Ectodermal cell (in vitro differentiated cells): Measurements from ENCODE around the gene KRT72.

Experiments used
- H3K27ac ChIP-seq: 2 replicates; pipeline ENCODE4 v1.7.0; 2013; ENCODE audit warnings: mild to moderate bottlenecking, low read depth, low read length; ENCODE audit not compliant: insufficient read depth, poor library complexity, severe bottlenecking
- H3K27me3 ChIP-seq: 2 replicates; pipeline ENCODE4 v1.7.0; 2013; ENCODE audit warnings: mild to moderate bottlenecking, low read length; ENCODE audit not compliant: insufficient read depth, control insufficient read depth, poor library complexity, severe bottlenecking
- H3K36me3 ChIP-seq: one replicate; pipeline ENCODE4 v1.7.0; 2013; ENCODE audit warnings: low read length; ENCODE audit not compliant: control insufficient read depth, insufficient read depth
- H3K4me1 ChIP-seq: one replicate; pipeline ENCODE4 v1.7.0; 2013; ENCODE audit warnings: low read length; ENCODE audit not compliant: control insufficient read depth, insufficient read depth
- H3K4me3 ChIP-seq: 2 replicates; pipeline ENCODE4 v1.7.0; 2013; ENCODE audit warnings: low read depth, low read length, control low read depth; ENCODE audit not compliant: insufficient read depth
- H3K9me3 ChIP-seq: 2 replicates; pipeline ENCODE4 v1.7.0; 2013; ENCODE audit warnings: mild to moderate bottlenecking, low read length, moderate library complexity; ENCODE audit not compliant: control insufficient read depth
- WGBS, 2 experiments: methylation state at CpG; one replicate each; pipeline ENCODE4 v1.1.7; 2013; ENCODE audit warnings: missing lambda C conversion rate in 2 of 2; 5-methylcytosine and 5-hydroxymethylcytosine counted together

KRT72 gene

DNA sequence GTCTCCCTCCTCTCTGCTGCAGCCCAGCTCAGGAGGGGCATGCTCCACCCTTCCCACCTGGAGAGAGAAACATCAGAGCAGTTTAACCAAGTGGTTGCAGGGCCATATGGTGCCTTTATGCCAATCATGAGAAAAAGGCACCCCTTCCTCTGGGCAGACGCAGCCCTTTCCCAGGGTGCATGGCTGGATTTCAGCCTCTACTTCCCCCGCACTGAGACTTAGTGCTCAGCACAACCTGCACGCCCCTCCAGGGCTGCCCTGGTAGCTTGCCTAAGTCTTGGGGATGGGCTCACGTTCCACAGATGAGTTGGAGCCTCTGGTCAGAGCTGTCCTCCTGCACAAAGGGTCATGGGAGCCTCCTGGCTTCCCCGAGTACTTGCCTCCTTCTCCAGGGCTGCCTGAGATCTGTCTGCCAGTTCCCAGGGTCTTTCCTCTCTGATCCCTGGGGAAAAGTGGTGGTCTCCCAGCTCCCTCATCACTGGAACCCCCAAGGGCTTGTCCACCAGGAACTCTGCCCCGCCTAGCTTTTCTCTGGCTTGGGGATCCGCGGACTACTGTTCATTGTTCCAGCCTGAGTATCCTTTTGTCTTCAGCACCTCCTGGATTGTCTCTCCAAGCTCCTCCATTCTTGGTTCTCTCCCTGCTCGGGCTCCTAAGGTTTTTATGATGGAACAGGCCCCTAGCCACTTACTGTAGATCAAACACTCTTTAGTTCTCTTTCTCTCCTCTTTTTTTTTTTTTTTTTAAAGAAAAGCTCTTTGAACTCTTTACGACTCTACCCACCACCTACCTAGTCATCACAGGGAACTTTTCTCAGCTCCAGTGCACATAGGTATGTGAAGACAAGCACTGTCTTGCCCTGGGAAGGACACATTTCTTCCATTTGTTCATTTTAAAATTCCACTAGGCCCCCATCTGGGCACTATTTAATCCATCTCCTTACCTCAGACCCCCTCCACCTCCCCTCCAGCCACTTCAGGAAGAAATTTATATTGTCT is 21.5 kb downstream of the KRT72 start:
- WGBS, 2 experiments, result 87 to 88% methylated on average over 10 of the region's 10 CpGs
- Histone ChIP-seq H3K9me3 (no peaks in the 10 kb centered on the region), H3K27me3 (no peaks in the 10 kb centered on the region), H3K27ac (no peak overlapping the region), H3K4me3 (no peak overlapping the region), H3K4me1 (no peaks in the 10 kb centered on the region), H3K36me3 (no peaks in the 10 kb centered on the region)

- WGBS, 2 experiments, result 90 to 92% methylated on average over 3 of the region's 3 CpGs
- Histone ChIP-seq H3K27ac (no peak overlapping the region), H3K4me1 (no peaks in the 10 kb centered on the region), H3K27me3 (no peaks in the 10 kb centered on the region), H3K4me3 (no peak overlapping the region), H3K36me3 (no peaks in the 10 kb centered on the region), H3K9me3 (no peaks in the 10 kb centered on the region)
These were observed 22.8 kb downstream of the KRT72 start for GRCh38 chr12:52578469-52578868.

GRCh38 chr12:52577316-52577715 is 23.9 kb downstream of the KRT72 start:
- Histone ChIP-seq H3K4me3 (no peak overlapping the region), H3K4me1 (no peaks in the 10 kb centered on the region), H3K27me3 (no peaks in the 10 kb centered on the region), H3K36me3 (no peaks in the 10 kb centered on the region), H3K9me3 (no peaks in the 10 kb centered on the region), H3K27ac (no peak overlapping the region)
- WGBS, 2 experiments, result 93 to 94% methylated on average over 8 of the region's 8 CpGs

- Histone ChIP-seq H3K27ac (no peak overlapping the region), H3K9me3 (no peaks in the 10 kb centered on the region), H3K4me3 (no peak overlapping the region), H3K4me1 (no peaks in the 10 kb centered on the region), H3K36me3 (no peaks in the 10 kb centered on the region), H3K27me3 (no peaks in the 10 kb centered on the region)
- 94 to 97% methylated on average over 3 of the region's 3 CpGs for WGBS, 2 experiments
These were observed 25.3 kb downstream of the KRT72 start for GRCh38 chr12:52575948-52576347.

- Histone ChIP-seq H3K4me3 (no peak overlapping the region), H3K36me3 (no peaks in the 10 kb centered on the region), H3K9me3 (no peaks in the 10 kb centered on the region), H3K27me3 (no peaks in the 10 kb centered on the region), H3K27ac (no peak overlapping the region), H3K4me1 (no peaks in the 10 kb centered on the region)
- WGBS, 2 experiments, result 94 to 95% methylated on average over 9 of the region's 9 CpGs
These were observed 26.0 kb downstream of the KRT72 start for GRCh38 chr12:52575256-52575655.

GRCh38 chr12:52573743-52574142 is 27.5 kb downstream of the KRT72 start, which contains the start of gene KRT74:
Gene KRT74, minus strand, starts transcription at chr12:52573843. Its CDS starts 66 bp downstream, at chr12:52573777.
- H3K36me3 ChIP-seq, result no peaks in the 10 kb centered on the region
- no peak within 1 kb of the TSS for H3K27ac ChIP-seq
- 88 to 94% methylated on average over 3 of the region's 3 CpGs for WGBS, 2 experiments
- H3K9me3 ChIP-seq, result no peaks in the 10 kb centered on the region
- H3K4me3 ChIP-seq, result no peak within 1 kb of the TSS
- H3K4me1 ChIP-seq, result no peaks in the 10 kb centered on the region
- no peaks in the 10 kb centered on the region for H3K27me3 ChIP-seq

- Histone ChIP-seq H3K4me1 (no peaks in the 10 kb centered on the region), H3K27ac (no peak overlapping the region), H3K9me3 (no peaks in the 10 kb centered on the region), H3K4me3 (no peak overlapping the region), H3K27me3 (no peaks in the 10 kb centered on the region), H3K36me3 (no peaks in the 10 kb centered on the region)
- 95 to 97% methylated on average over 15 of the region's 15 CpGs for WGBS, 2 experiments
These were observed 28.0 kb downstream of the KRT72 start for GRCh38 chr12:52573306-52573705.

DNA sequence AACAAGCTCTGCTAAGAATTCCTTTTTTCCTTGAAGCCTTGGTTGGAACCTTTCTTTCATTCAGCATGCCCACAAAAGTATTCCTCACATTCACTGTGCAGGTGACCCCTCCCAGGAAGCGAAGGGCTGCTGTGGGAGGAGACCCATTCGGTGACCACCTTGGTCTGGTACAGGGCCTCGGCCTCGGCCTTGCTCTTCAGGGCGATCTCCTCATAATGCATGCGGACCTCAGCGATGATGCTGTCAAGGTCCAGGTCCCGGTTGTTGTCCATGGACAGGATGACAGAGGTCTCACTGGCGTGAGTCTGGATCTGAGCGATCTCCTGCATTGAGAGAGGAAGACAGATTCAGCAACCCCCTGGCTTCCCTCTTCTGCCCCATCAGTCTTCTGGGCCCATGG is 30.8 kb downstream of the KRT72 start:
- whole genome bisulfite sequencing, 2 experiments, result 95 to 97% methylated on average over 10 of the region's 10 CpGs
- no peaks in the 10 kb centered on the region for H3K36me3 ChIP-seq
- H3K4me1 ChIP-seq, result no peaks in the 10 kb centered on the region
- no peaks in the 10 kb centered on the region for H3K9me3 ChIP-seq
- no peak overlapping the region for H3K27ac ChIP-seq
- H3K4me3 ChIP-seq, result no peak overlapping the region
- no peaks in the 10 kb centered on the region for H3K27me3 ChIP-seq

GRCh38 chr12:52568111-52568510 is 33.2 kb downstream of the KRT72 start:
- no peak overlapping the region for H3K4me3 ChIP-seq
- no peaks in the 10 kb centered on the region for H3K9me3 ChIP-seq
- no peaks in the 10 kb centered on the region for H3K36me3 ChIP-seq
- H3K27me3 ChIP-seq, result no peaks in the 10 kb centered on the region
- H3K4me1 ChIP-seq, result no peaks in the 10 kb centered on the region
- H3K27ac ChIP-seq, result no peak overlapping the region
- 94 to 95% methylated on average over 12 of the region's 12 CpGs for WGBS, 2 experiments

DNA sequence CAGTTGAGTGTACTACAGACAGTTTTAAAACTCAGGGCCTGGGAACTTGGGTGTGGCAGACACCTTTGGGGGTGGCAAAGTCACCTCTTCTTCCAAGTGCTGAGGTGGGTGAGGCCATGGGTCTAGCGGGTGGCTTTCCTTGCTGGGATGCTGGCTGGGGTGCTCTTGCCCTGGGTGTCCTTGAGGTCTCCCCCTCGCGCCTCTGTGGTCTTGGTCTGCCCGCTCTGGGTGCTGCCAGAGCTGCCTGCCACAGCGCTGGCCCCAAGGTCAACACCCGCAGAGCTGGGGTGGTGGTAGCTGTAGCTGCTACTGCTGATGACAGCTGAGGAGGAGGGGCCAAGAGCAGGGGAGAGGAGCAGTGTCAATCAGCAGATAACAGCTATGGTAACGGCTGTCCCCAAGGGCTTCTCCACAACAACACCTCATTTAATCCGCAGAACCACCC is 34.4 kb downstream of the KRT72 start:
- Histone ChIP-seq H3K27ac (no peak overlapping the region), H3K9me3 (no peaks in the 10 kb centered on the region), H3K27me3 (no peaks in the 10 kb centered on the region), H3K36me3 (no peaks in the 10 kb centered on the region), H3K4me3 (no peak overlapping the region), H3K4me1 (no peaks in the 10 kb centered on the region)
- 74 to 84% methylated on average over 8 of the region's 8 CpGs for WGBS, 2 experiments
